HG03439 (cell line): Measurements from ENCODE around the gene CD4.
A peak's percentile ranks its signal among the peaks of the same experiment; 100 is the strongest.

ENCODE experiments used
- ATAC-seq: cut with Tn5 transposase; IDR thresholded peaks from one replicate; pipeline ENCODE4 v1.9.1; 2021; ENCODE audit warnings: mild to moderate bottlenecking, moderate library complexity; ENCODE audit not compliant: unreplicated experiment

The CD4 gene

GRCh38 chr12:6777386-6777785 is 11.9 kb upstream of the CD4 start:
- no peak for ATAC-seq

- no peak for ATAC-seq
Measured at GRCh38 chr12:6778217-6778573, 11.1 kb upstream of the CD4 start.

GRCh38 chr12:6778574-6779550 is 10.5 kb upstream of the CD4 start:
- ATAC-seq: peak; percentile 86

GRCh38 chr12:6779708-6780432 is 9.5 kb upstream of the CD4 start:
- ATAC-seq: no peak

- no peak for ATAC-seq
Measured at GRCh38 chr12:6780573-6780972, 8.8 kb upstream of the CD4 start.

GRCh38 chr12:6782119-6782518 is 7.2 kb upstream of the CD4 start:
- no peak for ATAC-seq

- ATAC-seq: no peak
Measured at GRCh38 chr12:6782850-6783566, 6.3 kb upstream of the CD4 start.

GRCh38 chr12:6783828-6784227 is 5.5 kb upstream of the CD4 start:
- ATAC-seq: no peak

GRCh38 chr12:6784296-6784695 is 5.0 kb upstream of the CD4 start:
- no peak for ATAC-seq

- ATAC-seq: no peak
Measured at GRCh38 chr12:6784761-6785160, 4.6 kb upstream of the CD4 start.

- ATAC-seq: no peak
Measured at GRCh38 chr12:6786416-6787094, 2.8 kb upstream of the CD4 start.

- no peak for ATAC-seq
Measured at GRCh38 chr12:6787309-6787708, 2.0 kb upstream of the CD4 start.

- ATAC-seq: no peak
Measured at GRCh38 chr12:6790496-6791150, 1.3 kb downstream of the CD4 start.

- no peak for ATAC-seq
Measured at GRCh38 chr12:6791931-6792520, 2.7 kb downstream of the CD4 start.

- ATAC-seq: no peak
Measured at GRCh38 chr12:6792522-6793201, 3.3 kb downstream of the CD4 start.

- ATAC-seq: no peak
Measured at GRCh38 chr12:6795088-6795487, 5.8 kb downstream of the CD4 start.

GRCh38 chr12:6796576-6796975 is 7.2 kb downstream of the CD4 start:
- no peak for ATAC-seq

- ATAC-seq: no peak
Measured at GRCh38 chr12:6799147-6799546, 9.8 kb downstream of the CD4 start.

- ATAC-seq: no peak
Measured at GRCh38 chr12:6807170-6807569, 17.8 kb downstream of the CD4 start.
